ENCODE data around the gene TGM2. TPM values are rescaled to one million over a fixed set of nuclear protein-coding genes. Genes with fewer than 3 reads are reported as not detected.

TGM2 gene
- total RNA-seq, 1 experiment from 2014 or later, result 113 TPM

DNA sequence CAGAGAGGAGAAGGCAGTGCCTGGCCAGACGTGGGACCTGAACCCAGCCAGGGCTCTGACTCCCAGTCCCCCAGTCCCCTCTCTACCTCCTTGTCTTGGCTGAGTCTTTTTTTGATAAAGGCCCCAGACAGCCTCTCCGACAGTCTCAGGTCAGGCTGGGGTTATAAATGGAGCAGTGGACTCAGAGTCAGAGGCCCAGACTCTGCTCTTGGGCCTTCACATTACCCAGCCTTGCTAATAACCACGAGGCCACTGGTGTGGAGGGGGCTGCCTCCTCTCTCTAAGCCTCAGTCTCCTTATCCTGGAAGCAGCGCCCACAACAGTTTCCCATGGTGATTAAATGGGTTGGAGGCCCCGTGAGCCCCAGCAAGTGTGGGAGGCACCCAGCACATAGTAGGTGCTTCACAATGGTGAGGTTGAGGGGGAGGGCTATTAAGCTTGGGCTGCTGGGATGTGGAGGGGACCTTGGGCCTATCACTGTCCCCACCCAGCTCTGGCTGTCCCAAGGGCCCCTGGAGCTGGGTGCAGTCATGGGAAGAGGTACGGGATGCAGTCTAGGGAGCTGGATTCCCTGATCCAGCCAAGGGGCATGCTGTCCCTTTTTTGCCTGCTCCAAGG lies 35.7 kb downstream of the TGM2 start:
- ChIA-PET CTCF (no interaction called here), POLR2A (no interaction called here)
- intact Hi-C loops (cut with micrococcal nuclease; ENCODE audit: unreplicated experiment), result no loop called here
- TF ChIP-seq, protein P1, sequence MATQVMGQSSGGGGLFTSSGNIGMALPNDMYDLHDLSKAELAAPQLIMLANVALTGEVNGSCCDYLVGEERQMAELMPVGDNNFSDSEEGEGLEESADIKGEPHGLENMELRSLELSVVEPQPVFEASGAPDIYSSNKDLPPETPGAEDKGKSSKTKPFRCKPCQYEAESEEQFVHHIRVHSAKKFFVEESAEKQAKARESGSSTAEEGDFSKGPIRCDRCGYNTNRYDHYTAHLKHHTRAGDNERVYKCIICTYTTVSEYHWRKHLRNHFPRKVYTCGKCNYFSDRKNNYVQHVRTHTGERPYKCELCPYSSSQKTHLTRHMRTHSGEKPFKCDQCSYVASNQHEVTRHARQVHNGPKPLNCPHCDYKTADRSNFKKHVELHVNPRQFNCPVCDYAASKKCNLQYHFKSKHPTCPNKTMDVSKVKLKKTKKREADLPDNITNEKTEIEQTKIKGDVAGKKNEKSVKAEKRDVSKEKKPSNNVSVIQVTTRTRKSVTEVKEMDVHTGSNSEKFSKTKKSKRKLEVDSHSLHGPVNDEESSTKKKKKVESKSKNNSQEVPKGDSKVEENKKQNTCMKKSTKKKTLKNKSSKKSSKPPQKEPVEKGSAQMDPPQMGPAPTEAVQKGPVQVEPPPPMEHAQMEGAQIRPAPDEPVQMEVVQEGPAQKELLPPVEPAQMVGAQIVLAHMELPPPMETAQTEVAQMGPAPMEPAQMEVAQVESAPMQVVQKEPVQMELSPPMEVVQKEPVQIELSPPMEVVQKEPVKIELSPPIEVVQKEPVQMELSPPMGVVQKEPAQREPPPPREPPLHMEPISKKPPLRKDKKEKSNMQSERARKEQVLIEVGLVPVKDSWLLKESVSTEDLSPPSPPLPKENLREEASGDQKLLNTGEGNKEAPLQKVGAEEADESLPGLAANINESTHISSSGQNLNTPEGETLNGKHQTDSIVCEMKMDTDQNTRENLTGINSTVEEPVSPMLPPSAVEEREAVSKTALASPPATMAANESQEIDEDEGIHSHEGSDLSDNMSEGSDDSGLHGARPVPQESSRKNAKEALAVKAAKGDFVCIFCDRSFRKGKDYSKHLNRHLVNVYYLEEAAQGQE (IDR thresholded peaks at IDR 0.05; ENCODE audit: insufficient read depth in 1 of 2, low read depth in 2 of 2, low read length in 1 of 2), result no peak
- TF ChIP-seq TCF7L2 (IDR thresholded peaks at IDR 0.05; ENCODE audit: low read depth, low read length) (no peak), SIN3A (IDR thresholded peaks at IDR 0.05; ENCODE audit: borderline replicate concordance, insufficient read depth, low read depth, low read length) (no peak)
- TF ChIP-seq, protein P2, sequence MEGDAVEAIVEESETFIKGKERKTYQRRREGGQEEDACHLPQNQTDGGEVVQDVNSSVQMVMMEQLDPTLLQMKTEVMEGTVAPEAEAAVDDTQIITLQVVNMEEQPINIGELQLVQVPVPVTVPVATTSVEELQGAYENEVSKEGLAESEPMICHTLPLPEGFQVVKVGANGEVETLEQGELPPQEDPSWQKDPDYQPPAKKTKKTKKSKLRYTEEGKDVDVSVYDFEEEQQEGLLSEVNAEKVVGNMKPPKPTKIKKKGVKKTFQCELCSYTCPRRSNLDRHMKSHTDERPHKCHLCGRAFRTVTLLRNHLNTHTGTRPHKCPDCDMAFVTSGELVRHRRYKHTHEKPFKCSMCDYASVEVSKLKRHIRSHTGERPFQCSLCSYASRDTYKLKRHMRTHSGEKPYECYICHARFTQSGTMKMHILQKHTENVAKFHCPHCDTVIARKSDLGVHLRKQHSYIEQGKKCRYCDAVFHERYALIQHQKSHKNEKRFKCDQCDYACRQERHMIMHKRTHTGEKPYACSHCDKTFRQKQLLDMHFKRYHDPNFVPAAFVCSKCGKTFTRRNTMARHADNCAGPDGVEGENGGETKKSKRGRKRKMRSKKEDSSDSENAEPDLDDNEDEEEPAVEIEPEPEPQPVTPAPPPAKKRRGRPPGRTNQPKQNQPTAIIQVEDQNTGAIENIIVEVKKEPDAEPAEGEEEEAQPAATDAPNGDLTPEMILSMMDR (IDR thresholded peaks at IDR 0.05), result no peak
- Histone ChIP-seq H3K9me3 (ENCODE audit: control insufficient read depth, insufficient read depth, low read depth, low read length) (no peaks in the 10 kb centered on the region), H3K4me3 (ENCODE audit: low read depth in 2 of 2, low read length in 2 of 2) (no peak overlapping the region), H3K27me3 (ENCODE audit: control insufficient read depth, insufficient read depth, low read length) (no peaks in the 10 kb centered on the region), H3K27ac (ENCODE audit: low read length) (peak overlapping the region; percentile 90), H3K36me3 (ENCODE audit: control insufficient read depth, insufficient read depth, low read length) (no peaks in the 10 kb centered on the region), H3K4me1 (ENCODE audit: control insufficient read depth, insufficient read depth, low read length) (peaks cover 71% of the 10 kb centered on the region)
- ATAC-seq, result no peak
- DNase-seq (ENCODE audit: low read depth, low spot score), result no peak
- no TSS peak for BruUV-seq (replicated peaks)
- in situ Hi-C loops (cut with HindIII; ENCODE audit: low pct_unique_long_range_greater_than_20kb, low sequenced_read_pairs), result no loop called here

- TF ChIP-seq POLR2AphosphoS5 (IDR thresholded peaks at IDR 0.05; ENCODE audit: low read depth, low read length) (no peak), TCF7L2 (IDR thresholded peaks at IDR 0.05; ENCODE audit: low read depth, low read length) (no peak), SIN3A (IDR thresholded peaks at IDR 0.05; ENCODE audit: borderline replicate concordance, insufficient read depth, low read depth, low read length) (no peak)
- TF ChIP-seq, protein P1 (IDR thresholded peaks at IDR 0.05; ENCODE audit: insufficient read depth in 1 of 2, low read depth in 2 of 2, low read length in 1 of 2), result no peak
- TF ChIP-seq, protein P2 (IDR thresholded peaks at IDR 0.05), result no peak
- in situ Hi-C loops (cut with HindIII; ENCODE audit: low pct_unique_long_range_greater_than_20kb, low sequenced_read_pairs) (no loop called here), intact Hi-C loops (cut with micrococcal nuclease; ENCODE audit: unreplicated experiment) (no loop called here)
- Histone ChIP-seq H3K36me3 (ENCODE audit: control insufficient read depth, insufficient read depth, low read length) (no peaks in the 10 kb centered on the region), H3K27me3 (ENCODE audit: control insufficient read depth, insufficient read depth, low read length) (no peaks in the 10 kb centered on the region), H3K9me3 (ENCODE audit: control insufficient read depth, insufficient read depth, low read depth, low read length) (no peaks in the 10 kb centered on the region), H3K4me1 (ENCODE audit: control insufficient read depth, insufficient read depth, low read length) (peaks cover 64% of the 10 kb centered on the region), H3K4me3 (ENCODE audit: low read depth in 2 of 2, low read length in 2 of 2) (no peak overlapping the region), H3K27ac (ENCODE audit: low read length) (peak overlapping the region; percentile 90)
- BruUV-seq (replicated peaks), result TSS peak; percentile 83
- DNase-seq (ENCODE audit: low read depth, low spot score) (no peak), ATAC-seq (no peak)
- ChIA-PET CTCF (no interaction called here), POLR2A (no interaction called here)
These were observed 36.4 kb downstream of the TGM2 start for GRCh38 chr20:38128691-38129090.
